Fibroblast of skin of scalp (primary cell): ENCODE results near the gene FBXL17.
A peak's percentile ranks its signal among the peaks of the same experiment; 100 is the strongest.

Experiments
- DNase-seq: peaks from one replicate; pipeline ENCODE4 v3.0.0-alpha.2; 2013

Gene FBXL17

DNA sequence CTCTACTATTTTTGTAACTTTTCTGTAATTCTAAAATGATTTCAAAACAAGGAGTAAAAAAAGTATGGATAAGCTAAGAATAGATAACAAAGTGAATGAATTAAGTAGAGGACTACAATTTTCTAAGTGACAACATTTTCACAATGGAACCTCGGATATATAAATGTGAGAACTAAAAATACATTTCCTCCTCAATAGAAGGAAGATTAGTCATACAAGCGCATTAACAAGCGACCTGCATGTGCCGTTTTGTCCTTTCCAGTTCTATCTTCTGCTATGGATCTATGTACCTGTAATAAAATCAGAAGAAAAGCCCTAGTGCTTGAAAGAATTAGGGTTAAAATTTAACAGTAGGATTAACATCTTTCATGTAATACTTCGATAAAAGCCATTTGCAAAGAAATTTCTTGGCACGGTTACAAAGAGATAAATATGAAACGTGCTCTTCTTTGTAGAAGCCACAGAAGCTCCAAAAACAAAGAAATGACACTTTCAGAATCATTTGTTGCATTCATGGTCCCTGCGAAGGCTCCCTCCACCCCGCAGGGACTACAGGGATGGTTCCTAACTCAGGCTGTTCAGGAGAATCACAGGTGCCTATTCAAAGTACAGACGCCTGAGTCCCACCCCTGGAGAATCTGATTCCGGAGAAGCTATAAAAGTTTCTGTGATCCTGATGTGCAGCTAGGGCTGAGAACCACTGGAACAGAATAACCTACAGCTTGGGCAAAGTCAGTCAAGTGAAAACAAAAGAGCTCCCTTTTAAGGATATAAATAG lies 494.5 kb downstream of the FBXL17 start:
- no peak for DNase-seq

DNA sequence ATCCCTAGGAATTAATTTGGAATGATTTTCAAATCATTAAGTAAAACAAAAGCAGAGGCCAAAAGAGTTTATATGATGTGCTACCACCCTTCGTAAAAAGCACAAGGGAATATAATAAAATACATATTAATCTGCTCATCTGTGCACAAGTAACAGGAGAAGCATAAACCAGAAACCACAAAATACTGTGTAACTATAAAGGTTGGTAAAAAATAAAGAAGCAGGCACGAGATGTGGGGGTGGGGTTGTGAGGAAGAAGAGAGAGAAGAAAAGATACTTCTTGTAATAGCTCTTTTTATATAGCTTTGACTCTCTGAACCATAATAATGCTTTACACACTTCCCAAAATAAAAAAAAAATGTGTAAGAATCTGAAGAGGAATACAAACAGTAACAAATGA lies 496.3 kb downstream of the FBXL17 start:
- no peak for DNase-seq

- no peak for DNase-seq
Observed at GRCh38 chr5:107884871-107885270, 497.0 kb downstream of the FBXL17 start.

DNA sequence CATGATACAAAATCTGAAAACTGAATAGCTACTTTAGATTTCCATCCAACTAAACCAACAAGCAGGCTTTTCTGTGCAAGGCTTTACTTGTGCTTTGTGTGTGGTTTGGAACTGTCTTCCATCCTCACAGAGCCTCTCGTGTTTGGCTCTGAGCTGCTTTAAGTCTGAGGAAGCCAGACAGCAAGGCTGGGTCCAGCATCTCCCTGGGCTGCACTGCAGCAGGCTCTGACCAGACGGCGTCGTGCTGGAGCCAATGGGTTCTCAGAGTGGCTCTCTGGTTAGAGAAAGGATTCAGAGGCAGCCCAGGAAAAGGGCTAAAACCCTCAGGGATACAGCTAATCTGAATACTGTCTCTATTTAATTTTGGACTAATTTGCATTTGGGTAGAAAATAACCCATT lies 503.2 kb downstream of the FBXL17 start:
- DNase-seq = no peak

DNA sequence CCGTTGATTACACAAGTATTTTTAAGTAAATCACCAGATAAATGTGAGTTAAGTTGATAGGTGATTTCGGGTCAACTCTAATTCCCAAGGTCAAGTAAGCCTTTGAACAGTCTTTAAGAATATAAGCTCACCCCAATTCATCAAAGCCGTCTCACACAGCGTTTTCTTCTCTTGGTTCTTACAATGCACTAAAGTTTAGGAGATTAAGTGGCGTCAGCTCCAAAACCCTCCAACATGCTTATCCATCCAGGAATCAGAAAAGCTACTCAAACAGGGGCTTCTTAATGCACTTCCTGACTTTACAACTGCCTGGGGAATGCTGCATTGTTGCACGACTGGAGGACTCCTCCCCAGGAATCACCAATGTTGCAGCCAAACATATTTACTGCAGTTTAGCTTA lies 505.0 kb downstream of the FBXL17 start:
- no peak for DNase-seq

- no peak for DNase-seq
Observed at GRCh38 chr5:107876261-107876660, 505.6 kb downstream of the FBXL17 start.

DNA sequence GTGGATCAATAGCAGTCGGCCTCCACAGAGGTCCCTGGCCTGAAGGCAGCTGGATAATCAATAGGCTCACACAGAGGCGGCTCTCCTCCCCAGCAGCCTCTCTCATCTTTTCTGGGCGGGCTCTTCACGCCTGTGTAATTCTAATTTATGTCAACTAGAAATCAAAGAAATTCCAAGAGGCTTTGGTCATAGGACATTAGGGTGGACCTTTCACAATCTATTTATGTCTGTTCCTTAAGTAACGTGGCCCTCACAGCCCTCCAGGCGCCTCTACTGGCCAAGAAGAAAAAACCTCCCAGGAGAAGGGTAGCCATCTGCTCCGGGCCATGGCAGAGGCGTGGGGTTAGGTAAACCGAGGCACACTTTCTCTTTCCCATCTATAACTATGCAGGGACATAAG lies 506.1 kb downstream of the FBXL17 start:
- DNase-seq = no peak

DNA sequence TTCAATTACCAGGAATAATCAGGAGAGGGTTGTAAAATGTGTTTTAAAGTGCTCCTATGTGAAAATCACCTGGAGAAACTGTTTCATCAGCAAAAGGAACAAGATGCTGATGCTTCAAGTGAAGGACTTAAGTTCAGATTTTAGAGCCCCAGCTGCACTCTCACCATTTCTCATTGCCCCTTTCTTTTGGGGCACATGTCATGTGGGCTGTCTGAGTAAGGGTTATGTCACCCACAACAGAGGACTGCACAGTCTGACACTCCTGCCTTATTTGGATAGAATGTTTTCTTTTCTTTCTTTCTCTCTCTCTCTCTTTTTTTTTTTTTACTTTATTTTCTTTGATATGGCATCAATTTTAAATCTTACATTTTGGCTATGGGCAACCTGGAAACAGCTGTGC lies 507.1 kb downstream of the FBXL17 start:
- DNase-seq = peak; percentile 29

- DNase-seq = no peak
Observed at GRCh38 chr5:107873877-107874276, 508.0 kb downstream of the FBXL17 start.

DNA sequence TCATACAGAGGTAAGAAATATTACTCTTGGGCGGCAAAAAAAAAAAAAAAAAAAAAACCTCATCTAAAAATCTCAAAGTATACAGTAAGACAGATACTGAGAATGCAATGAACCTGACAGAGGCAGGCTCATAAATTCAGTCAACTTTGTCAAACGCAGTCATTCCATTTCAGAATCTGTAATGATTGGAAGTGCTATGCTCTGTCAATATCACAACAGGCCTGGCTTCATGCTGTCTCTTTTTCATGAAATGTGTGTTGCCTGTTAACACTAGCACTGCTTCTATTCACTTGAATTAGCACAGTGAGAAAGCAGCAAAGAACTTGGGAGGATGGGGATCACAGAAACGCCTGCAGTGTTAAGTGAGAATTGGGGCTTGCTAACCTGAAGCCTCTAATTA lies 510.9 kb downstream of the FBXL17 start:
- no peak for DNase-seq

- DNase-seq = peak; percentile 80
Observed at GRCh38 chr5:107869438-107870115, 512.3 kb downstream of the FBXL17 start.

GRCh38 chr5:107868650-107869409 lies 513.1 kb downstream of the FBXL17 start:
- no peak for DNase-seq

GRCh38 chr5:107867266-107867665 lies 514.6 kb downstream of the FBXL17 start:
- DNase-seq = no peak

DNA sequence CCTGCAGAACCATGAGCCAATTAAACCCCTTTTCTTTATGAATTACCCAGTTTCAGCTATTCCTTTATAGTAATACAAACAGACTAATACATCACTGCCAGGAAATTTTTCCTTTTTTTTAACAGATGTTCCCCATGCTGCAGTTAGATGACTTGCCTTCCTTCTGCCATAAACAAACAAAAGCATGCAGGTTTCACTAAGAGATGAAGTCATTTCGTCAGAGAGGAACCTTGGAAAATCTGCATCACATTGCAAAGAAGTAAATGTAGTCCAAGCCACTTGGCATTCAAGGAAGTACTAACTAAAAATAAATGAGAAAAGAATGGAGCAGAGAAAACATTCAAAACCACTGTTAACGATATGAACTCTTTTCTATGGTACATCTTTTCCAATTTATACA lies 517.1 kb downstream of the FBXL17 start:
- no peak for DNase-seq

GRCh38 chr5:107863125-107863524 lies 518.8 kb downstream of the FBXL17 start:
- DNase-seq = no peak

GRCh38 chr5:107861565-107861964 lies 520.3 kb downstream of the FBXL17 start:
- no peak for DNase-seq

GRCh38 chr5:107860044-107860443 lies 521.9 kb downstream of the FBXL17 start:
- DNase-seq = no peak

DNA sequence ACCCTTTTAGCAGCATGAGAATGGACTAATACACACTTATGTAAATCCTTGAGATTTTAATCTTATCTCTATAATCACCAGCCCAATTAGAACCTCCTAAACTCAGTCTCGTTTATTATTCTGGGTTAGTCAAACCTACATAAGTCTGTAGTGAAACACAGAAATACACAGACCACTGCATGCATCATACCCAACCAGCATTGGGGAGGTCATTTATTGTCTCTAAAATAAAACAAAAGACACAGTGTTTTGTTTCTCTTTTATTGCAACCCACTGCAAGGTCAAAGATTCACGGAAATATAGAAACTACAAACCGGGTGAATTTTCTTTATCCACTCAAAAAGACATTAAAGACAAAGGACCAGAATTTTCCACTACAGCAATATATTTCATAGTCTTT lies 523.1 kb downstream of the FBXL17 start:
- no peak for DNase-seq

- DNase-seq = no peak
Observed at GRCh38 chr5:107858324-107858723, 523.6 kb downstream of the FBXL17 start.

DNA sequence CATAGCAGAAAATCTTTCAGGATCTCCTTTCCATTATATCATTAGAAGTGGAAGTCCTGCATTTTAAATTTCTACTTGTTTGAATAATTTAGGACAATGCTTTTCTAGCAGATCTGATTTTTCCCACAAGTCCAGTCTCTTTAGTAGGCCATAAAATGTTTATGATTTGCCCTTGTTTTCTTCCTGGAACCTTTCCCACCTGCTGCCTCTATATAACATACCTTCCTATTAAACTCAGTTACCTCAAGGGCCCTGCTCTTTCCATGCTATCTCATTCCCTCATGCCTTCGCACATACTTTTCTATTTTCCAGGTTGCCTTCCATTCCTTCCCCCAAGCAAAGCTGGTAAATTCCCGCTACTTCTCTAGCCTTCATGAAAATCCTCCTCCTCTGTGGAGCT lies 524.1 kb downstream of the FBXL17 start:
- DNase-seq = no peak

DNA sequence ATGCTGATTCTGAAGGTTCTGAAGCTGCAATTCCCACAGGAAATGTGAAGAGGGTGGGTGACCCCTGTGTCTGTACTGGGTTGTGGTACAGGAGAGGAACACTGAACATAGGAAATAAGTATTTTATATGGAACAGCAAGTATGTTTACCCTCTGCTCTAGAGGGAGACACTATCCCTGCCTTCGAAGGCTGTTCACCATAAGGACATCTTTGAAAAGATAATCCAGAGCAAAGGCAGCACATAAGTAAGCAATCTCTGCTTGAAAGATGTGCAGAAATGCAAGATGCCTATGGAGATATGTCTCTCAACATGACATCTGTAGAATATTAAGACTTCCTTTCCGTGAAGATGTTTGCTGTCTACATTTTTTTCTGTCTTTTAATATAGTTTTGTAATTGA lies 526.7 kb downstream of the FBXL17 start:
- peak; percentile 26 for DNase-seq

DNA sequence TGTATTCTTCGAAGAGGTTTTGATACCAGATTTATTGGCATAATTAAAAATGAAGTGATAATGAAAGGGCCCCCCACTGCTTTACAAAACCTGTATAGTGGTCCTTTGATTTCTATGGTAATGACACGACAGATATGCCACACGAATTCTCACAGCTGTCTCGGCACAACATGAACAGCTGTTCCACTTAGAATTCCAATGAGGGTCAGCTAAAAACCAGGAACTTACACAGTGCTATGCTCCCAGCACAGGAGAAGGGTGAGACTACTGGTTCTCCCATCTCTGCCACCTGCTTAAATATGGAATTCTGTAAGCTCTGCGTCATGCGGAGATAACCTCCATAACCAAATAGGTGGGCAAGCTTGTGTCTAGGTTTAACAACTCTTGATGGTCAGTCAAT lies 528.2 kb downstream of the FBXL17 start:
- no peak for DNase-seq

DNA sequence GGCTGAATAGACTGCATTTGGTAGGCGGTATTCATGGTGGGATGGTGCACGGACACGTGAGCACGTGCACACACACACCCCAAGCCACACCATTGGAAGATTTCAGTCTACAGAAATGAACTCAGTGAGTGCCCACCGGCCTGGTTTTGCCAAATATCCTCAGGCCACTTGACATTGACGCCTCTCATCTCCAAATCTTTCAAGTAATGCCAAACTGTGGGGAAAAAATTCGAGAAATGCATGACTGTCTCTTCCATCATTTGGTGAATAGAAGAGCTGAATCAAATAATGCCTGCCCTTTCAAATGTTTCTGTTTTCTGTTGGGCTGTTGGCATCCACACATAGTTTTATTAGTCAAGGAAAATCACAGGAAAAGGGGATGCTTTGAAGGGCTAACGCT lies 528.9 kb downstream of the FBXL17 start:
- DNase-seq = no peak

- DNase-seq = no peak
Observed at GRCh38 chr5:107849118-107849517, 532.8 kb downstream of the FBXL17 start.
